GM19099 (cell line): ENCODE results near the gene SLC9C1.

Source experiments
- POLR2A ChIP-seq: IDR thresholded peaks from 3 replicates; pipeline ENCODE4 v1.6.1; 2011; ENCODE audit warnings: low read depth; ENCODE audit not compliant: insufficient read length; ENCODE audit errors: extremely low read depth

SLC9C1 gene

GRCh38 chr3:112117415-112117814 is 176.6 kb downstream of the SLC9C1 start:
- no peak for TF ChIP-seq POLR2A

- TF ChIP-seq POLR2A = no peak
Observed at GRCh38 chr3:112116748-112117186, 177.2 kb downstream of the SLC9C1 start.

GRCh38 chr3:112115806-112116383 is 178.1 kb downstream of the SLC9C1 start:
- no peak for TF ChIP-seq POLR2A

- no peak for TF ChIP-seq POLR2A
Observed at GRCh38 chr3:112115161-112115739, 178.8 kb downstream of the SLC9C1 start.

GRCh38 chr3:112114576-112115160 is 179.3 kb downstream of the SLC9C1 start:
- no peak for TF ChIP-seq POLR2A

GRCh38 chr3:112111785-112112402 is 182.1 kb downstream of the SLC9C1 start:
- TF ChIP-seq POLR2A = no peak

GRCh38 chr3:112109322-112109721 is 184.7 kb downstream of the SLC9C1 start:
- TF ChIP-seq POLR2A = no peak

- TF ChIP-seq POLR2A = no peak
Observed at GRCh38 chr3:112104774-112105173, 189.2 kb downstream of the SLC9C1 start.

- no peak for TF ChIP-seq POLR2A
Observed at GRCh38 chr3:112101916-112102315, 192.1 kb downstream of the SLC9C1 start.

GRCh38 chr3:112097378-112097777 is 196.6 kb downstream of the SLC9C1 start:
- TF ChIP-seq POLR2A = no peak

GRCh38 chr3:112096176-112096575 is 197.8 kb downstream of the SLC9C1 start:
- no peak for TF ChIP-seq POLR2A

GRCh38 chr3:112095731-112096130 is 198.3 kb downstream of the SLC9C1 start:
- TF ChIP-seq POLR2A = no peak

- TF ChIP-seq POLR2A = no peak
Observed at GRCh38 chr3:112093180-112093522, 200.9 kb downstream of the SLC9C1 start.

- TF ChIP-seq POLR2A = no peak
Observed at GRCh38 chr3:112092496-112093179, 201.4 kb downstream of the SLC9C1 start.

GRCh38 chr3:112090887-112091586 is 203.0 kb downstream of the SLC9C1 start:
- no peak for TF ChIP-seq POLR2A
